OCI-LY7 (cell line): ENCODE results near the gene CALHM6. TPM values are rescaled to one million over a fixed set of nuclear protein-coding genes. Genes with fewer than 3 reads are reported as not detected.

Experiments
- BruUV-seq: library from RNA; stranded (reverse); fragments of 400-500 nt; replicated peaks from 2 replicates; lab custom pipeline; 2021; lab: Mats Ljungman, UMichigan
- CTCF ChIA-PET: fragments of 300-600 bp; sonication (Branson Sonifier 250); formaldehyde crosslinking; loops from one replicate; lab custom pipeline; 2022; ENCODE audit warnings: antibody characterized with exemption; ENCODE audit not compliant: unreplicated experiment; lab: Charles Lee
- POLR2A ChIA-PET: fragments of 300-600 bp; sonication (Branson Sonifier 250); formaldehyde crosslinking; loops from one replicate; lab custom pipeline; 2022; ENCODE audit warnings: antibody characterized with exemption; lab: Charles Lee
- DNase-seq: peaks from one replicate; pipeline ENCODE4 v3.0.0-alpha.2; 2015; ENCODE audit warnings: low spot score
- H2AFZ ChIP-seq: fragments of 200-600 bp; sonication (generic), shearing (Covaris generic); 2 replicates; pipeline ENCODE4 v1.6.1; 2014; ENCODE audit warnings: mild to moderate bottlenecking, antibody characterized with exemption, low read length, moderate library complexity
- H3K27ac ChIP-seq: fragments of 200-600 bp; sonication (generic); 2 replicates; pipeline ENCODE4 v1.5.1; 2014; ENCODE audit warnings: mixed run types, low read depth, mild to moderate bottlenecking, moderate library complexity, low read length, inconsistent platforms; ENCODE audit not compliant: poor library complexity, severe bottlenecking
- H3K36me3 ChIP-seq: fragments of 200-600 bp; sonication (generic); 2 replicates; pipeline ENCODE4 v1.6.1; 2014; ENCODE audit warnings: mild to moderate bottlenecking, antibody characterized with exemption, low read length, moderate library complexity, mixed read lengths; ENCODE audit not compliant: insufficient read depth
- H3K4me1 ChIP-seq: fragments of 200-600 bp; sonication (generic); 2 replicates; pipeline ENCODE4 v1.5.1; 2014; ENCODE audit warnings: mild to moderate bottlenecking, low read length; ENCODE audit not compliant: insufficient read depth, poor library complexity, severe bottlenecking
- H3K4me2 ChIP-seq: fragments of 200-600 bp; sonication (generic); 2 replicates; pipeline ENCODE4 v1.6.1; 2014; ENCODE audit warnings: mild to moderate bottlenecking, low read length
- H3K4me3 ChIP-seq: fragments of 200-600 bp; sonication (generic); 2 replicates; pipeline ENCODE4 v1.5.1; 2014; ENCODE audit warnings: mild to moderate bottlenecking, low read depth, low read length; ENCODE audit not compliant: poor library complexity, severe bottlenecking
- H3K79me2 ChIP-seq: fragments of 200-600 bp; sonication (generic); 2 replicates; pipeline ENCODE4 v1.6.1; 2016; ENCODE audit warnings: low read depth, mild to moderate bottlenecking, low read length, moderate library complexity, mixed read lengths; ENCODE audit not compliant: insufficient read depth
- H3K9me2 ChIP-seq: fragments of 200-600 bp; sonication (generic); 2 replicates; pipeline ENCODE4 v1.6.1; 2016; ENCODE audit warnings: mild to moderate bottlenecking, low read length, mixed read lengths; ENCODE audit not compliant: insufficient read depth
- H3K9me3 ChIP-seq: fragments of 200-600 bp; sonication (generic); 2 replicates; pipeline ENCODE4 v1.6.1; 2014; ENCODE audit warnings: mild to moderate bottlenecking, mixed run types, low read length, mixed read lengths
- H4K20me1 ChIP-seq: fragments of 200-600 bp; sonication (generic); 2 replicates; pipeline ENCODE4 v1.6.1; 2014; ENCODE audit warnings: mild to moderate bottlenecking, antibody characterized with exemption, low read length, moderate library complexity, mixed read lengths; ENCODE audit not compliant: insufficient read depth
- EZH2phosphoT487 ChIP-seq: fragments of 200-600 bp; sonication (generic); IDR thresholded peaks from 2 replicates; pipeline ENCODE4 v1.6.1; 2018; ENCODE audit warnings: low read depth, borderline replicate concordance, mild to moderate bottlenecking, mixed run types, antibody characterized with exemption, low read length, moderate library complexity, mixed read lengths
- intact Hi-C: fragments of 100-400 bp; cut with micrococcal nuclease; formaldehyde crosslinking; loops from one replicate; pipeline ENCODE4 v1.10.0; 2022; ENCODE audit not compliant: unreplicated experiment
- total RNA-seq, 2 experiments: library from RNA; depleted of rRNA in 1 of 2; stranded (reverse); fragments of >200 nt in 1 of 2; shearing (Covaris generic) in 1 of 2; gene quantifications; 2 replicates each; pipeline ENCODE4 v1.2.3, GENCODE V29; 2014 to 2022
- TF ChIP-seq, protein P1 (sequence below): fragments of 200-600 bp; sonication (generic); conservative IDR thresholded peaks from 2 replicates; pipeline ENCODE4 v1.5.1; 2014; ENCODE audit warnings: mild to moderate bottlenecking, antibody characterized with exemption, low read length, moderate library complexity, mixed read lengths

Gene CALHM6
- total RNA-seq, 2 experiments from 2014 or later = 1.8 TPM; not detected in 1

GRCh38 chr6:116461932-116462885 is 1.0 kb downstream of the CALHM6 start:
- POLR2A ChIA-PET = interaction anchor here (0.6 to 1.3 kb wide), 3 partner anchors 11 to 98 kb away, joined by 3 to 4 read pairs (median 3); no protein-coding TSS in a partner anchor

DNA sequence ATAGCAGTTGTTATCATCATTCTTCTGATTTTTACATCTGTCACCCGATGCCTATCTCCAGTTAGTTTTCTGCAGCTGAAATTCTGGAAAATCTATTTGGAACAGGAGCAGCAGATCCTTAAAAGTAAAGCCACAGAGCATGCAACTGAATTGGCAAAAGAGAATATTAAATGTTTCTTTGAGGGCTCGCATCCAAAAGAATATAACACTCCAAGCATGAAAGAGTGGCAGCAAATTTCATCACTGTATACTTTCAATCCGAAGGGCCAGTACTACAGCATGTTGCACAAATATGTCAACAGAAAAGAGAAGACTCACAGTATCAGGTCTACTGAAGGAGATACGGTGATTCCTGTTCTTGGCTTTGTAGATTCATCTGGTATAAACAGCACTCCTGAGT is 2.1 kb downstream of the CALHM6 start:
- no TSS peak for BruUV-seq
- TF ChIP-seq, protein P1, sequence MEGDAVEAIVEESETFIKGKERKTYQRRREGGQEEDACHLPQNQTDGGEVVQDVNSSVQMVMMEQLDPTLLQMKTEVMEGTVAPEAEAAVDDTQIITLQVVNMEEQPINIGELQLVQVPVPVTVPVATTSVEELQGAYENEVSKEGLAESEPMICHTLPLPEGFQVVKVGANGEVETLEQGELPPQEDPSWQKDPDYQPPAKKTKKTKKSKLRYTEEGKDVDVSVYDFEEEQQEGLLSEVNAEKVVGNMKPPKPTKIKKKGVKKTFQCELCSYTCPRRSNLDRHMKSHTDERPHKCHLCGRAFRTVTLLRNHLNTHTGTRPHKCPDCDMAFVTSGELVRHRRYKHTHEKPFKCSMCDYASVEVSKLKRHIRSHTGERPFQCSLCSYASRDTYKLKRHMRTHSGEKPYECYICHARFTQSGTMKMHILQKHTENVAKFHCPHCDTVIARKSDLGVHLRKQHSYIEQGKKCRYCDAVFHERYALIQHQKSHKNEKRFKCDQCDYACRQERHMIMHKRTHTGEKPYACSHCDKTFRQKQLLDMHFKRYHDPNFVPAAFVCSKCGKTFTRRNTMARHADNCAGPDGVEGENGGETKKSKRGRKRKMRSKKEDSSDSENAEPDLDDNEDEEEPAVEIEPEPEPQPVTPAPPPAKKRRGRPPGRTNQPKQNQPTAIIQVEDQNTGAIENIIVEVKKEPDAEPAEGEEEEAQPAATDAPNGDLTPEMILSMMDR = no peak
- no peak for TF ChIP-seq EZH2phosphoT487
- Histone ChIP-seq H3K79me2 (no peaks in the 10 kb centered on the region), H3K27ac (no peak overlapping the region), H3K36me3 (no peaks in the 10 kb centered on the region), H3K9me3 (no peaks in the 10 kb centered on the region), H3K9me2 (no peaks in the 10 kb centered on the region), H4K20me1 (no peaks in the 10 kb centered on the region), H2AFZ (no peak overlapping the region), H3K4me1 (peaks cover 5% of the 10 kb centered on the region), H3K4me2 (no peak overlapping the region), H3K4me3 (no peak overlapping the region)
- DNase-seq = no peak
- intact Hi-C loops = loop anchor here (5.0 kb wide), 1 partner anchor 181 kb away; no protein-coding TSS in a partner anchor
- ChIA-PET CTCF (no interaction called here), POLR2A (interaction anchor here (0.6 to 1.8 kb wide), 7 partner anchors 12 to 573 kb away, joined by 3 to 6 read pairs (median 3); no protein-coding TSS in a partner anchor)

More at GRCh38 chr6:116461932-116462885, 1.0 kb downstream of the CALHM6 start:
- Histone ChIP-seq H3K4me3 (no peak overlapping the region), H3K9me3 (no peaks in the 10 kb centered on the region), H3K79me2 (no peaks in the 10 kb centered on the region), H3K36me3 (no peaks in the 10 kb centered on the region), H3K4me2 (peak overlapping the region; percentile 15; the same call in 1 of the 2 replicates), H2AFZ (no peak overlapping the region), H3K9me2 (no peaks in the 10 kb centered on the region), H3K27ac (no peak overlapping the region), H3K4me1 (peaks cover 5% of the 10 kb centered on the region), H4K20me1 (no peaks in the 10 kb centered on the region)
- intact Hi-C loops = loop anchor here (5.0 kb wide), 1 partner anchor 180 kb away; no protein-coding TSS in a partner anchor
- DNase-seq = no peak
- no TSS peak for BruUV-seq
- CTCF ChIA-PET = no interaction called here
- no peak for TF ChIP-seq EZH2phosphoT487
- TF ChIP-seq, protein P1 = no peak
